K562 (cell line): Measurements from ENCODE around the gene DNASE2B. TPM values are rescaled to one million over a fixed set of nuclear protein-coding genes. Genes with fewer than 3 reads are reported as not detected.
A peak's percentile ranks its signal among the peaks of the same experiment; 100 is the strongest.

Experiments
- ATAC-seq: fragments of 200-7000 bp; cut with Tn5 transposase; 3 replicates; pipeline ENCODE4 v1.9.1; 2020; ENCODE audit warnings: moderate library complexity
- BruUV-seq: library from RNA; stranded (reverse); fragments of 400-500 nt; replicated peaks from 2 replicates; lab custom pipeline; 2021; lab: Mats Ljungman, UMichigan
- CTCF ChIA-PET: fragments of 300-600 bp; formaldehyde crosslinking; extraction: SDS; loops from one replicate; lab custom pipeline; 2021; ENCODE audit warnings: low intra/inter-chr PET ratio; lab: Yijun Ruan, JAX
- POLR2A ChIA-PET: fragments of 300-600, 350-650 bp; sonication (Branson Sonifier 250); formaldehyde crosslinking; extraction: SDS; loops from one replicate; lab custom pipeline; 2021; ENCODE audit warnings: antibody characterized with exemption, inconsistent platforms; lab: Yijun Ruan, JAX
- DNase-seq, 4 experiments: peaks; one replicate each; pipeline versions ENCODE4 v3.0.0 to v3.0.0-alpha.2; 2011 to 2018; ENCODE audit warnings: low spot score in 3 of 4, mixed read lengths in 3 of 4; ENCODE audit errors: extremely low read depth in 1 of 4
- FAIRE-seq: peaks from 2 replicates; lab custom pipeline; 2011; peaks lifted over from hg19 to GRCh38; lab: Jason Lieb, UNC
- H2AFZ ChIP-seq: 2 replicates; pipeline ENCODE4 v1.6.0; 2011; ENCODE audit warnings: low read depth, low read length, control low read depth, inconsistent platforms
- H3K27ac ChIP-seq: fragments of 200-600 bp; 3 replicates; pipeline ENCODE4 v1.8.0; 2011; ENCODE audit warnings: low read depth, mild to moderate bottlenecking, control low read depth, inconsistent platforms, low read length, moderate library complexity, mixed read lengths; ENCODE audit errors: extremely low read depth
- H3K27me3 ChIP-seq, 2 experiments: fragments of 300-600 bp in 1 of 2; 2 replicates in 1 of 2; 3 replicates in 1 of 2; pipeline versions ENCODE4 v1.6.0 to v1.8.0; 2011; ENCODE audit warnings: inconsistent platforms in 2 of 2, low read length in 2 of 2, mild to moderate bottlenecking in 1 of 2, mixed read lengths in 1 of 2, moderate library complexity in 1 of 2; ENCODE audit not compliant: control insufficient read depth in 2 of 2, insufficient read depth in 2 of 2
- H3K36me3 ChIP-seq: fragments of 300-600 bp; 3 replicates; pipeline ENCODE4 v1.8.0; 2011; ENCODE audit warnings: mild to moderate bottlenecking, low read length, inconsistent platforms; ENCODE audit not compliant: control insufficient read depth, insufficient read depth
- H3K4me1 ChIP-seq, 2 experiments: fragments of 200-600 bp in 1 of 2; replicated peaks in 1 of 2; 2 replicates in 1 of 2; 3 replicates in 1 of 2; pipeline versions ENCODE4 v1.5.1 to v1.8.0; 2011; ENCODE audit warnings: inconsistent platforms in 2 of 2, low read length in 2 of 2, mild to moderate bottlenecking in 1 of 2, mixed read lengths in 1 of 2, moderate library complexity in 1 of 2; ENCODE audit not compliant: control insufficient read depth in 2 of 2, insufficient read depth in 2 of 2
- H3K4me2 ChIP-seq: 2 replicates; pipeline ENCODE4 v1.6.1; 2011; ENCODE audit warnings: low read length, control low read depth, inconsistent platforms, mixed read lengths; ENCODE audit not compliant: insufficient read depth
- H3K4me3 ChIP-seq: fragments of 200-600 bp; sonication (generic), shearing (Covaris generic); 2 replicates; pipeline ENCODE4 v1.5.1; 2016; ENCODE audit warnings: control low read depth, inconsistent platforms
- H3K79me2 ChIP-seq: fragments of 200-600 bp; 3 replicates; pipeline ENCODE4 v1.8.0; 2011; ENCODE audit warnings: low read length, inconsistent platforms; ENCODE audit not compliant: control insufficient read depth, insufficient read depth
- H3K9ac ChIP-seq, 2 experiments: 2 replicates each; pipeline versions ENCODE4 v1.6.0 to v1.6.1; 2011; ENCODE audit warnings: low read depth in 2 of 2, low read length in 2 of 2, control low read depth in 1 of 2, inconsistent platforms in 1 of 2, mild to moderate bottlenecking in 1 of 2, mixed read lengths in 1 of 2; ENCODE audit not compliant: insufficient read depth in 1 of 2
- H3K9me1 ChIP-seq: one replicate; pipeline ENCODE4 v1.6.0; 2011; ENCODE audit warnings: inconsistent platforms, mild to moderate bottlenecking, low read length, moderate library complexity; ENCODE audit not compliant: control insufficient read depth, insufficient read depth
- H3K9me3 ChIP-seq: replicated peaks from 2 replicates; pipeline ENCODE4 v1.5.1; 2011; ENCODE audit warnings: low read depth, low read length, inconsistent platforms; ENCODE audit not compliant: control insufficient read depth, insufficient read depth
- H4K20me1 ChIP-seq: replicated peaks from 2 replicates; pipeline ENCODE4 v1.6.1; 2011; ENCODE audit warnings: low read length, inconsistent platforms, mixed read lengths; ENCODE audit not compliant: control insufficient read depth, insufficient read depth
- ILF3 ChIP-seq: fragments of 450-650 bp; IDR thresholded peaks from 2 replicates; pipeline ENCODE4 v1.6.1; 2018; ENCODE audit warnings: antibody characterized with exemption, mild to moderate bottlenecking, moderate library complexity, borderline replicate concordance
- KAT2B ChIP-seq: IDR thresholded peaks from one replicate; pipeline ENCODE4 v1.6.1; 2012; ENCODE audit warnings: low read depth, mild to moderate bottlenecking, control low read depth, inconsistent platforms, low read length, moderate library complexity
- NR2C1 ChIP-seq, 2 experiments: fragments of 450-650 bp; IDR thresholded peaks; 2 replicates each; pipeline ENCODE4 v1.6.1; 2017; ENCODE audit warnings: mild to moderate bottlenecking in 2 of 2, antibody characterized with exemption in 1 of 2, inconsistent platforms in 1 of 2, missing compliant biosample characterization in 1 of 2, missing genetic modification characterization in 1 of 2
- PTTG1 ChIP-seq: fragments of 450-650 bp; IDR thresholded peaks from 2 replicates; pipeline ENCODE4 v1.6.1; 2016; ENCODE audit warnings: low read depth, mild to moderate bottlenecking, missing genetic modification characterization, missing compliant biosample characterization
- RREB1 ChIP-seq: fragments of 250-450 bp; sonication (Bioruptor Pico); IDR thresholded peaks from 2 replicates; pipeline ENCODE4 v1.4.0; 2020
- VEZF1 ChIP-seq: fragments of 200-800 bp; sonication (Bioruptor generic); IDR thresholded peaks from 2 replicates; pipeline ENCODE4 v1.6.1; 2017; ENCODE audit warnings: missing genetic modification characterization, missing compliant biosample characterization
- ZFP91 ChIP-seq: sonication (generic); formaldehyde crosslinking; IDR thresholded peaks from 2 replicates; pipeline ENCODE4 v1.8.0; 2022; ENCODE audit warnings: mild to moderate bottlenecking, missing genetic modification reagents
- ZNF124 ChIP-seq: sonication (generic); formaldehyde crosslinking; IDR thresholded peaks from 2 replicates; pipeline ENCODE4 v1.8.1; 2022; ENCODE audit warnings: missing genetic modification reagents
- ZNF830 ChIP-seq: fragments of 250-450 bp; sonication (Bioruptor Pico); IDR thresholded peaks from 2 replicates; pipeline ENCODE4 v1.5.0; 2021; ENCODE audit warnings: mild to moderate bottlenecking
- WGBS: fragments of 100-300 bp; shearing (Covaris generic); methylation state at CpG from one replicate; pipeline ENCODE4 v1.1.6; 2016; ENCODE audit warnings: low coverage, mixed read lengths; ENCODE audit not compliant: insufficient coverage; ENCODE audit errors: missing lambda C conversion rate; 5-methylcytosine and 5-hydroxymethylcytosine counted together
- in situ Hi-C: fragments of 300-500 bp; cut with MboI; formaldehyde crosslinking; loops from 4 replicates; pipeline ENCODE4 v1.15.0; 2018; ENCODE audit warnings: inconsistent platforms, mixed read lengths
- intact Hi-C: fragments of 100-400 bp; cut with micrococcal nuclease; formaldehyde crosslinking; loops from 2 replicates; pipeline ENCODE4 v1.14.2; 2022
- polyA plus RNA-seq, 8 experiments: library from polyadenylated mRNA; depleted of rRNA in 4 of 8; stranded (reverse) in 5 of 8; unstranded in 3 of 8; fragments of >200 nt; fragmentation: Nextera tagmentation in 2 of 8; fragmentation: Illumina TruSeq in 1 of 8; extraction: Ambion mirVana in 2 of 8; extraction: Trizol in 1 of 8; gene quantifications; 2 replicates each; pipeline versions ENCODE4 v1.2.1 to v1.2.3, GENCODE V29; 2011 to 2014; ENCODE audit warnings: inconsistent platforms in 1 of 8, missing spikeins in 1 of 8
- total RNA-seq, 7 experiments: library from RNA; depleted of rRNA in 6 of 7; stranded (reverse); fragments of >200 nt in 6 of 7; fragmentation: Illumina TruSeq in 2 of 7; extraction: Trizol in 2 of 7; gene quantifications; 2 replicates each; pipeline versions ENCODE4 v1.2.1 to v1.2.3, GENCODE V29; 2011 to 2021; ENCODE audit warnings: low replicate concordance in 1 of 7

The DNASE2B gene
- total and polyA plus RNA-seq, 9 of the 15 experiments (the other 6 are each of a cell fraction or from before 2014, with no cell fraction given) = not detected

GRCh38 chr1:84363622-84364021 is 34.7 kb upstream of the DNASE2B start (continued):
- TF ChIP-seq RREB1 (CRISPR knock-in tag) = no peak

- H3K27ac ChIP-seq = peak overlapping the region; percentile 55; the same call in 2 of the 3 replicates
- no peaks in the 10 kb centered on the region for H3K36me3 ChIP-seq
- POLR2A ChIA-PET = interaction anchor here (0.9 kb wide), 1 partner anchor 11 kb away, joined by 3 read pairs; no protein-coding TSS in a partner anchor
- peak overlapping the region; percentile 71 for H2AFZ ChIP-seq
- no peaks in the 10 kb centered on the region for H3K9me1 ChIP-seq
- ATAC-seq (peak; percentile 81), FAIRE-seq (peak; percentile 80), DNase-seq (peak; percentile 27 to 68 (median 32))
- CTCF ChIA-PET = no interaction called here
- no peaks in the 10 kb centered on the region for H4K20me1 ChIP-seq
- H3K79me2 ChIP-seq = no peaks in the 10 kb centered on the region
- in situ Hi-C loops (no loop called here), intact Hi-C loops (no loop called here)
- no peak overlapping the region for H3K9ac ChIP-seq
- no peak overlapping the region for H3K4me3 ChIP-seq
- BruUV-seq = no TSS peak
- H3K27me3 ChIP-seq = no peaks in the 10 kb centered on the region; a peak in 1 of 5 replicates
- WGBS = 24% methylated on average over 3 of the region's 3 CpGs
- peaks cover 0 to 14% of the 10 kb centered on the region in 2 experiments; a peak in 2 of 5 replicates for H3K4me1 ChIP-seq
- H3K9me3 ChIP-seq = no peaks in the 10 kb centered on the region
- H3K4me2 ChIP-seq = peak overlapping the region; percentile 5; the same call in 1 of the 2 replicates
- no peak for TF ChIP-seq ZFP91 (CRISPR knock-in tag)
- no peak for TF ChIP-seq KAT2B
- TF ChIP-seq ILF3 = no peak
- no peak for TF ChIP-seq NR2C1 (IDR thresholded peaks at IDR 0.05)
- peak; percentile 66 for TF ChIP-seq NR2C1 (tag; IDR thresholded peaks at IDR 0.05)
- 0 out of 2 replicates have a peak, but pooled peaks have one; percentile 12 for TF ChIP-seq VEZF1
- TF ChIP-seq ZNF124 (CRISPR knock-in tag) = no peak
- TF ChIP-seq ZNF830 (CRISPR knock-in tag) = no peak
- TF ChIP-seq PTTG1 (tag) = no peak
These were observed 32.8 kb upstream of the DNASE2B start for GRCh38 chr1:84365225-84366221.
